ENCODE measurements around the gene SPARCL1. TPM values are rescaled to one million over a fixed set of nuclear protein-coding genes. Genes with fewer than 3 reads are reported as not detected.

The SPARCL1 gene
- total RNA-seq, 2 experiments from 2014 or later = not detected

DNA sequence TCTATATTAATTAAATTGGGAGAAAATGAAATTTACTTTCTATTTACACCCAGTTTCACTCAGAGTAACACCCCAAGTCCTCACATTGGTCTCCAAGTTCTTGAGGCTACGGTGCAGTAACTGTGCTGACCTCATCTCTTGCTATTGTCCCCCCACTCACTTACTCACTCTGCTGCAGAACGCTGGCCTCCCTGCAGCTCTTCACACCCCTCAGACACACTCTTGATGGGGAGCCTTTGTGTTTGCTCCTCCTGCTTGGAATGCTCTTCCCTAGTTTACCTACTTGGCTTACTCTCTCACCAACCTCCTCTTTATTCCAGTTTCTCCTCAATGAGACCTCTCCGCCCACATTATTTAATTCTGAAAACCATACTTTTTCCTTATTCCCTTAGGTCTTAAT, 22.2 kb upstream of the SPARCL1 start:
- CTCF ChIA-PET (ENCODE audit: unreplicated experiment) = no interaction called here
- Histone ChIP-seq H4K20me1 (ENCODE audit: insufficient read depth, low read length) (no peaks in the 10 kb centered on the region), H3K27ac (ENCODE audit: low read depth, low read length, poor library complexity, severe bottlenecking) (no peak overlapping the region), H3K9me3 (ENCODE audit: low read length) (no peaks in the 10 kb centered on the region), H3K9me2 (ENCODE audit: insufficient read depth, low read length) (no peaks in the 10 kb centered on the region), H3K79me2 (ENCODE audit: insufficient read depth, low read depth, low read length) (no peaks in the 10 kb centered on the region), H3K4me3 (ENCODE audit: low read depth, low read length, poor library complexity, severe bottlenecking) (no peak overlapping the region), H3K4me2 (ENCODE audit: low read length) (no peak overlapping the region), H3K4me1 (ENCODE audit: insufficient read depth, low read length, poor library complexity, severe bottlenecking) (no peaks in the 10 kb centered on the region), H2AFZ (ENCODE audit: low read length) (no peak overlapping the region), H3K36me3 (ENCODE audit: insufficient read depth, low read length) (no peaks in the 10 kb centered on the region)
- TF ChIP-seq, protein P1, sequence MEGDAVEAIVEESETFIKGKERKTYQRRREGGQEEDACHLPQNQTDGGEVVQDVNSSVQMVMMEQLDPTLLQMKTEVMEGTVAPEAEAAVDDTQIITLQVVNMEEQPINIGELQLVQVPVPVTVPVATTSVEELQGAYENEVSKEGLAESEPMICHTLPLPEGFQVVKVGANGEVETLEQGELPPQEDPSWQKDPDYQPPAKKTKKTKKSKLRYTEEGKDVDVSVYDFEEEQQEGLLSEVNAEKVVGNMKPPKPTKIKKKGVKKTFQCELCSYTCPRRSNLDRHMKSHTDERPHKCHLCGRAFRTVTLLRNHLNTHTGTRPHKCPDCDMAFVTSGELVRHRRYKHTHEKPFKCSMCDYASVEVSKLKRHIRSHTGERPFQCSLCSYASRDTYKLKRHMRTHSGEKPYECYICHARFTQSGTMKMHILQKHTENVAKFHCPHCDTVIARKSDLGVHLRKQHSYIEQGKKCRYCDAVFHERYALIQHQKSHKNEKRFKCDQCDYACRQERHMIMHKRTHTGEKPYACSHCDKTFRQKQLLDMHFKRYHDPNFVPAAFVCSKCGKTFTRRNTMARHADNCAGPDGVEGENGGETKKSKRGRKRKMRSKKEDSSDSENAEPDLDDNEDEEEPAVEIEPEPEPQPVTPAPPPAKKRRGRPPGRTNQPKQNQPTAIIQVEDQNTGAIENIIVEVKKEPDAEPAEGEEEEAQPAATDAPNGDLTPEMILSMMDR (conservative IDR thresholded peaks at IDR 0.05; ENCODE audit: low read length) = no peak
- TF ChIP-seq EZH2phosphoT487 (IDR thresholded peaks at IDR 0.05; ENCODE audit: borderline replicate concordance, low read depth, low read length) = no peak
- no peak for DNase-seq (ENCODE audit: low spot score)
- intact Hi-C loops (cut with micrococcal nuclease; ENCODE audit: unreplicated experiment) = no loop called here
- BruUV-seq (replicated peaks) = no TSS peak
- POLR2A ChIA-PET = no interaction called here

DNA sequence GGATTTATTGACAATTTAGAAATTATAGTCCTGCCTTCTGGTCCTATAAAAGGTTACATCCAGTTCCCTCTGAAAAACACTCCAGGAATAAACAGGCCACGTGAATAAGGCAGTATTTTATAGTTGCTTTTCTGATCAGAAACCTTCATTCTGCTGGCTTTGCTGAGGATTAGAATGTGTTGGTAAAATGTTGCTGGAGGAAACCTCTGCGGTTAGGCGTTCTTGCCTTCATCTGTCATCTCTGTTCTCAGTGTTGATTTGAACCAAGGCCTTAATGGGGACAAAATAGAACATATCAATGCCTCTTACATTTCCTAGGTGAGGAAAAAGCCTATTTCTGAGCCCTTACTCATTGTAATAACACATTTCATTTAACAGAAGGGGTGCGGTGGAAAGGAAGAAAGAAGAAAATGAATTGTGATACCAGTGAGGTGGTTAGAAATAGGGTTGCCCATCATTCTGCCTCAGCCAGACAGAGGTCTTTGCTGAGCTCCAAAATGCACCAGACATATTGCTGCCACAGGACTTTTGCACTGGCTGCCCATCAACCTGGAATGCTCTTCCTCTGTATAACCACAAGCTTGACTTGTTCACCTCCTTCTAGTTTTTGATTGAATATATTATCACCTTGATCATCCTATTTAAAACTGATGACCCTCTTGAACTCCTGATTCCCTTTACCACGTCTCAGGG, 18.0 kb upstream of the SPARCL1 start:
- H3K4me3 ChIP-seq (ENCODE audit: low read depth, low read length, poor library complexity, severe bottlenecking) = no peak overlapping the region
- H3K9me2 ChIP-seq (ENCODE audit: insufficient read depth, low read length) = no peaks in the 10 kb centered on the region
- no peak overlapping the region for H2AFZ ChIP-seq (ENCODE audit: low read length)
- no TSS peak for BruUV-seq (replicated peaks)
- H3K9me3 ChIP-seq (ENCODE audit: low read length) = no peaks in the 10 kb centered on the region
- TF ChIP-seq EZH2phosphoT487 (IDR thresholded peaks at IDR 0.05; ENCODE audit: borderline replicate concordance, low read depth, low read length) = no peak
- TF ChIP-seq, protein P1 (conservative IDR thresholded peaks at IDR 0.05; ENCODE audit: low read length) = no peak
- DNase-seq (ENCODE audit: low spot score) = no peak
- POLR2A ChIA-PET = no interaction called here
- no peaks in the 10 kb centered on the region for H3K79me2 ChIP-seq (ENCODE audit: insufficient read depth, low read depth, low read length)
- intact Hi-C loops (cut with micrococcal nuclease; ENCODE audit: unreplicated experiment) = no loop called here
- H3K4me2 ChIP-seq (ENCODE audit: low read length) = no peak overlapping the region
- CTCF ChIA-PET (ENCODE audit: unreplicated experiment) = no interaction called here
- H4K20me1 ChIP-seq (ENCODE audit: insufficient read depth, low read length) = no peaks in the 10 kb centered on the region
- no peaks in the 10 kb centered on the region for H3K4me1 ChIP-seq (ENCODE audit: insufficient read depth, low read length, poor library complexity, severe bottlenecking)
- H3K36me3 ChIP-seq (ENCODE audit: insufficient read depth, low read length) = no peaks in the 10 kb centered on the region
- H3K27ac ChIP-seq (ENCODE audit: low read depth, low read length, poor library complexity, severe bottlenecking) = no peak overlapping the region

DNA sequence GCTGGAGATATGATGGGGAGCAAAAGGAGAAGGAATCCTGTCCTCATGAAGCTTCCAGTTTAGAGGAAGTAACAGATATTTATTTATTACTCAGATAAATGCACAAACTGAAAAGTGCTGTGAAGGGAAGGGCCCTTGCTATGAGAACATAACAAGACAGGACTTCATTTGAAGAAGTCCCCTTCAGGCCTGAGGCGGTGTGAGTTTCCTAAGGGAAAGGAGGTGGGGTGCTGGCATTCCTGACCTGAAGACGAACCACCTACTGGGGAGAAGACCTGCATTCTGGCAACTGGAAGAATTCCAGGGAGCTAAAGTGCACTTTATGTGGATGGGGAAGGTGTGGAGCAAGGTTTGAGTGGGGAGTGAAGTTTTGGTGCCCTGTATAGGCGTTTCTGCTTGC, 15.9 kb upstream of the SPARCL1 start:
- no peaks in the 10 kb centered on the region for H3K4me1 ChIP-seq (ENCODE audit: insufficient read depth, low read length, poor library complexity, severe bottlenecking)
- H3K4me2 ChIP-seq (ENCODE audit: low read length) = no peak overlapping the region
- ChIA-PET POLR2A (no interaction called here), CTCF (ENCODE audit: unreplicated experiment) (no interaction called here)
- H3K9me3 ChIP-seq (ENCODE audit: low read length) = no peaks in the 10 kb centered on the region
- no peak overlapping the region for H3K4me3 ChIP-seq (ENCODE audit: low read depth, low read length, poor library complexity, severe bottlenecking)
- H3K9me2 ChIP-seq (ENCODE audit: insufficient read depth, low read length) = no peaks in the 10 kb centered on the region
- TF ChIP-seq EZH2phosphoT487 (IDR thresholded peaks at IDR 0.05; ENCODE audit: borderline replicate concordance, low read depth, low read length) = no peak
- TF ChIP-seq, protein P1 (conservative IDR thresholded peaks at IDR 0.05; ENCODE audit: low read length) = no peak
- H4K20me1 ChIP-seq (ENCODE audit: insufficient read depth, low read length) = no peaks in the 10 kb centered on the region
- no peak overlapping the region for H3K27ac ChIP-seq (ENCODE audit: low read depth, low read length, poor library complexity, severe bottlenecking)
- no peak overlapping the region for H2AFZ ChIP-seq (ENCODE audit: low read length)
- no peak for DNase-seq (ENCODE audit: low spot score)
- H3K79me2 ChIP-seq (ENCODE audit: insufficient read depth, low read depth, low read length) = no peaks in the 10 kb centered on the region
- intact Hi-C loops (cut with micrococcal nuclease; ENCODE audit: unreplicated experiment) = no loop called here
- no peaks in the 10 kb centered on the region for H3K36me3 ChIP-seq (ENCODE audit: insufficient read depth, low read length)
- BruUV-seq (replicated peaks) = no TSS peak

All from OCI-LY7 (cell line).